ENCODE measurements around the gene BIN2. TPM values are rescaled to one million over a fixed set of nuclear protein-coding genes. Genes with fewer than 3 reads are reported as not detected.
A peak's percentile ranks its signal among the peaks of the same experiment; 100 is the strongest.

The BIN2 gene
- total and polyA plus RNA-seq, 9 of the 15 experiments (the other 6 are each of a cell fraction or from before 2014, with no cell fraction given), result 0.04 to 0.39 (median 0.25) TPM; not detected in 1

GRCh38 chr12:51373187-51373586 is 49.2 kb upstream of the BIN2 start:
- in situ Hi-C loops (cut with MboI), result no loop called here
- no TSS peak for BruUV-seq (replicated peaks)
- no peak for TF ChIP-seq IRF2 (CRISPR knock-in tag; IDR thresholded peaks at IDR 0.05)
- TF ChIP-seq ZNF766 (CRISPR knock-in tag; conservative IDR thresholded peaks at IDR 0.05), result peak; percentile 58
- TF ChIP-seq SPI1 (IDR thresholded peaks at IDR 0.05; ENCODE audit: borderline replicate concordance, low read depth, low read length), result peak; percentile 26; the same call in 1 of the 2 replicates
- FAIRE-seq, result no peak
- Histone ChIP-seq H3K79me2 (ENCODE audit: control insufficient read depth, insufficient read depth, low read length) (no peaks in the 10 kb centered on the region), H3K27me3 (ENCODE audit: control insufficient read depth in 2 of 2, insufficient read depth in 2 of 2, low read length in 2 of 2) (no peaks in the 10 kb centered on the region), H3K27ac (ENCODE audit: extremely low read depth, low read depth, low read length) (no peak overlapping the region), H3K4me1 (replicated peaks in 1 of 2; ENCODE audit: control insufficient read depth in 2 of 2, insufficient read depth in 2 of 2, low read length in 2 of 2) (peaks cover 12 to 13% of the 10 kb centered on the region in 2 experiments), H3K9ac (ENCODE audit: insufficient read depth in 1 of 2, low read depth in 2 of 2, low read length in 2 of 2) (no peak overlapping the region), H2AFZ (ENCODE audit: low read depth, low read length) (no peak overlapping the region), H3K9me1 (ENCODE audit: control insufficient read depth, insufficient read depth, low read length) (no peaks in the 10 kb centered on the region), H3K4me3 (no peak overlapping the region), H3K9me3 (replicated peaks; ENCODE audit: control insufficient read depth, insufficient read depth, low read depth, low read length) (no peaks in the 10 kb centered on the region), H3K36me3 (ENCODE audit: control insufficient read depth, insufficient read depth, low read length) (no peaks in the 10 kb centered on the region), H4K20me1 (replicated peaks; ENCODE audit: control insufficient read depth, insufficient read depth, low read length) (no peaks in the 10 kb centered on the region; the same call in 1 of the 2 replicates), H3K4me2 (ENCODE audit: insufficient read depth, low read length) (no peak overlapping the region)
- intact Hi-C loops (cut with micrococcal nuclease), result no loop called here
- ChIA-PET CTCF (ENCODE audit: low intra/inter-chr PET ratio) (no interaction called here), POLR2A (interaction anchor here (0.6 to 1.8 kb wide), 4 partner anchors 11 to 18 kb away, joined by 3 to 6 read pairs (median 4); partner anchors contain the start of gene GALNT6)
- 6% methylated on average over 3 of the region's 3 CpGs for WGBS (ENCODE audit: insufficient coverage, low coverage, missing lambda C conversion rate)
- ATAC-seq, result no peak
- DNase-seq (ENCODE audit: extremely low read depth in 1 of 4, low spot score in 3 of 4), result no peak

- Histone ChIP-seq H3K4me2 (ENCODE audit: insufficient read depth, low read length) (no peak overlapping the region), H3K9me3 (replicated peaks; ENCODE audit: control insufficient read depth, insufficient read depth, low read depth, low read length) (no peaks in the 10 kb centered on the region), H3K27ac (ENCODE audit: extremely low read depth, low read depth, low read length) (no peak overlapping the region), H4K20me1 (replicated peaks; ENCODE audit: control insufficient read depth, insufficient read depth, low read length) (no peaks in the 10 kb centered on the region; the same call in 1 of the 2 replicates), H3K4me3 (no peak overlapping the region), H3K36me3 (ENCODE audit: control insufficient read depth, insufficient read depth, low read length) (no peaks in the 10 kb centered on the region), H3K9me1 (ENCODE audit: control insufficient read depth, insufficient read depth, low read length) (no peaks in the 10 kb centered on the region), H3K27me3 (ENCODE audit: control insufficient read depth in 2 of 2, insufficient read depth in 2 of 2, low read length in 2 of 2) (no peaks in the 10 kb centered on the region), H2AFZ (ENCODE audit: low read depth, low read length) (no peak overlapping the region), H3K9ac (ENCODE audit: insufficient read depth in 1 of 2, low read depth in 2 of 2, low read length in 2 of 2) (no peak overlapping the region), H3K79me2 (ENCODE audit: control insufficient read depth, insufficient read depth, low read length) (no peaks in the 10 kb centered on the region), H3K4me1 (replicated peaks in 1 of 2; ENCODE audit: control insufficient read depth in 2 of 2, insufficient read depth in 2 of 2, low read length in 2 of 2) (peaks cover 12 to 15% of the 10 kb centered on the region in 2 experiments)
- no peak for ATAC-seq
- CTCF ChIA-PET (ENCODE audit: low intra/inter-chr PET ratio), result no interaction called here
- in situ Hi-C loops (cut with MboI) (no loop called here), intact Hi-C loops (cut with micrococcal nuclease) (no loop called here)
- WGBS (ENCODE audit: insufficient coverage, low coverage, missing lambda C conversion rate), result 44% methylated on average over 2 of the region's 2 CpGs
- BruUV-seq (replicated peaks), result no TSS peak
- no peak for DNase-seq (ENCODE audit: extremely low read depth in 1 of 4, low spot score in 3 of 4)
- no peak for FAIRE-seq
- POLR2A ChIA-PET, result interaction anchor here (1.3 kb wide), 1 partner anchor 11 kb away, joined by 4 read pairs; no protein-coding TSS in a partner anchor
- TF ChIP-seq STAG1 (CRISPR knock-in tag; IDR thresholded peaks at IDR 0.05; ENCODE audit: borderline replicate concordance) (no peak), RCOR1 (IDR thresholded peaks at IDR 0.05; ENCODE audit: borderline replicate concordance in 1 of 2, low read depth in 2 of 2, low read length in 2 of 2) (no peak), MAX (CRISPR knock-in tag; IDR thresholded peaks at IDR 0.05) (no peak), CBFA2T2 (conservative IDR thresholded peaks at IDR 0.05) (no peak), NFYB (IDR thresholded peaks at IDR 0.05; ENCODE audit: extremely low read depth, insufficient read length) (no peak), ZNF121 (CRISPR knock-in tag; conservative IDR thresholded peaks at IDR 0.05) (no peak), ZNF324 (CRISPR knock-in tag; IDR thresholded peaks at IDR 0.05) (no peak), THRB (CRISPR knock-in tag; conservative IDR thresholded peaks at IDR 0.05) (no peak), CTCF (IDR thresholded peaks at IDR 0.05 in 2 of 3, conservative IDR thresholded peaks at IDR 0.05 in 1 of 3; ENCODE audit: insufficient read depth in 2 of 3, low read depth in 1 of 3, low read length in 3 of 3) (peak in 1 of 3 experiments; percentile 35; a peak in 2 of 6 replicates), ETV5 (CRISPR knock-in tag; IDR thresholded peaks at IDR 0.05; ENCODE audit: low read depth) (no peak), GATAD2A (IDR thresholded peaks at IDR 0.05) (no peak)
Measured at GRCh38 chr12:51372021-51372420, 48.0 kb upstream of the BIN2 start.

Data from K562 (cell line).